GM21619 (cell line): ENCODE data around the gene TPP2.

Experiments used
- ATAC-seq: cut with Tn5 transposase; IDR thresholded peaks from one replicate; pipeline ENCODE4 v1.9.1; 2021; ENCODE audit not compliant: unreplicated experiment

TPP2 gene

GRCh38 chr13:102593466-102593865 lies 3.3 kb upstream of the TPP2 start:
- ATAC-seq: no peak

GRCh38 chr13:102597029-102597961 lies 509 bp downstream of the TPP2 start:
- peak; percentile 29 for ATAC-seq

GRCh38 chr13:102598061-102598460 lies 1.3 kb downstream of the TPP2 start:
- ATAC-seq: no peak

GRCh38 chr13:102599426-102600012 lies 2.7 kb downstream of the TPP2 start:
- no peak for ATAC-seq

- no peak for ATAC-seq
Observed at GRCh38 chr13:102606537-102607309, 9.9 kb downstream of the TPP2 start.

- no peak for ATAC-seq
Observed at GRCh38 chr13:102608974-102609373, 12.2 kb downstream of the TPP2 start.

DNA sequence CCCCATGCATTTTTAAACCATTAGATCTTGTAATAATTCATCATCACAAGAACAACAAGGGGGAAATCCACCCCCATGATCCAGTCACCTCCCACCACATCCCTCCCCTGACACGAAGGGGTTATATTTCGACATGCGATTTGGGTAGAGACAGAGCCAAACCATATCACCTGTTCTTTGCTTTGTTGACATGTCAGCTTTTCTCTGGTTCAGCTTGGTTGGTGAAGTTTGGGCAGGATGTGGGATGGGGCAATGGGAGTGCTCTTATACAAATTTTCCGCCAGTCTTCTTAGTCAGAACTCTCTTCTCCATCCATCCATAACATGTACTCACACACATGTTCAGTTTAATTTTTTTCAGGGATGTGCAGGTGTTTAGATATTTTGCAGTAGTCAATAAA lies 12.9 kb downstream of the TPP2 start:
- ATAC-seq: no peak

- no peak for ATAC-seq
Observed at GRCh38 chr13:102610296-102610895, 13.6 kb downstream of the TPP2 start.

DNA sequence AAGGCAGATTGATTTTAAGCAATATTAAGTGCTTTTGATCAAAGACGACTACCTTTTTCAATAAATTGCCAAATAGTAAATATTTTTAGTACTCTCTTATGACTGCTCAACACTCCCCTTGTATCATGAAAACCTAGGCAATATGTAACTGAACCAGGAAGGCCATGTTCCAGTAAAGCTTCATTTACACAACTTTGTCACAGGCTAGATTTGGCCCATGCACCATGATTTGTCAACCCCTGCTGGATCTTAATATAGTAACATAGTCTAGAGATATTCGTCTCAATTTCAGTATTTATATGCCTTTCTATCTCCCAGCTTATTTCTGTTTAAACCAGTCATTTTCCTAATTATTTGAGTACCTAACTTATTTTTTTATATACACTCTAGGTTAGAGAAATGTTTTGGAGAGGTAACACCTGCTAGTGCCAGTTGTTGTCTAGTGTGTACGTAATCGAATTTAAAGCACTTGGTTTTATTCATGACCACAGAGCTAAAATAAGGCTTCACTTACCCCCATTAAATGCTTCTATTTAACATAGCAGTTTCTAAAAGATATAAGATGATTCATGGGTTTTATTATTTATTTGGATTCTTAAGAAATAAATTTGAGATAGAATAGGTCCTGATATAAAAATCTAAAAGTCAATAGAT lies 21.0 kb downstream of the TPP2 start:
- ATAC-seq: no peak

DNA sequence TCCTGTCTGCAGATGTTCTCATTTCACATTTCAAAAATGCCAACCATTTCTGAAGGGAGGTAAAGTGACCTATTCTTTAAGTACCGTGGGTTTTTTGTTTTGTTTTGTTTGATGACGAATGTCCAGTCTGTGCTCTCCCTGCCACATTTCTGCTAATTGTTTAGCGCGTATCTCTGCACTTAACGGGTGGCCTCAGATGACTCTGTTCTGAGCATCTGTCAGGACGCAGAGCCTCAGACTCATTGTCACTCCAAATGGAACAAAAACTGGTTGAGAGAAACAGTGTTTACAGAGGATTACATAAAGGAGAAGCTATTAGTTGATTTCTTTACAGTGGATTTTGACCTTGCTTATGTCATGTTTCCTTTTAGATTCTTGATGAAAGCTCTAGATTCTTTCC lies 23.7 kb downstream of the TPP2 start:
- ATAC-seq: no peak

GRCh38 chr13:102626928-102627327 lies 30.1 kb downstream of the TPP2 start:
- ATAC-seq: no peak

GRCh38 chr13:102628559-102628958 lies 31.8 kb downstream of the TPP2 start:
- ATAC-seq: no peak

DNA sequence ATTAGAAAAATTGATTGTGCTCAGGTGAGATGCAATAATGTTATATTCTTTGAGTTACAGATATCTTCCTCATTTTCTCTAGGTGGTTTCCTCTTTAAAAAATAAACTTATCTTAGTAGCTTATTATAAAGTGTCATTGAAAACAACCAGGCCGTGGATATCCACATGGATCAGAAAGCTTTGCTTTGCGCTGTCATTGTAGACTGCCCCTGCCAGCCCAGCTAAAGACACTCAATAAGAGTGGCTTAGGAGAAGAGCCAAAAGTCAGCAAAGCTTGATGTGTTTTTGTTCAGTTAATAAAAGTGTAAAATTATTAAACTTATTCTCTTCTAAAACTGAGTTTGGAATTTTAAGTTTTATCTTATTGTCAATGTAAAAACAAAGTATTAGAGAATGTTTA lies 34.4 kb downstream of the TPP2 start:
- ATAC-seq: no peak

GRCh38 chr13:102638741-102639140 lies 42.0 kb downstream of the TPP2 start:
- ATAC-seq: no peak

DNA sequence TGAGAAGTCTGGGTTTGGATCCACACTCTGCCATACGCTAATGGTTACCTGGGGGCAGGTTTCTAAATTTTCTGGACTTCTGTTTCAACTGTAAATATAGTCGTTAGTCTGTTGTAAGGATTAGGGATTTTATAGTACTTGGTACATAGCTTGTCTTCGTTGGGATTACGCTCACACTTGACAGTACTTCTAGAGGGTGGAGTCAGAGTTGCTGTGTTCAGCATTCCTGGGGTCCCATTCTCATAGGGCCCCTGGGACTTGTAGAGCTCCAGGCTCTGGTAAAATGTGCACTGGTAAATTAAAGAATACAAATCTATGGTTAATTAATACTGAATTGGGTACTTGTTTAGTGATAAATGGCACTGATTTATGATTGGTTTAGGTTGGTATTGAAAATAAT lies 45.2 kb downstream of the TPP2 start:
- no peak for ATAC-seq

GRCh38 chr13:102642475-102642874 lies 45.7 kb downstream of the TPP2 start:
- ATAC-seq: no peak

GRCh38 chr13:102643656-102644055 lies 46.9 kb downstream of the TPP2 start:
- ATAC-seq: no peak

- no peak for ATAC-seq
Observed at GRCh38 chr13:102645701-102646100, 48.9 kb downstream of the TPP2 start.

DNA sequence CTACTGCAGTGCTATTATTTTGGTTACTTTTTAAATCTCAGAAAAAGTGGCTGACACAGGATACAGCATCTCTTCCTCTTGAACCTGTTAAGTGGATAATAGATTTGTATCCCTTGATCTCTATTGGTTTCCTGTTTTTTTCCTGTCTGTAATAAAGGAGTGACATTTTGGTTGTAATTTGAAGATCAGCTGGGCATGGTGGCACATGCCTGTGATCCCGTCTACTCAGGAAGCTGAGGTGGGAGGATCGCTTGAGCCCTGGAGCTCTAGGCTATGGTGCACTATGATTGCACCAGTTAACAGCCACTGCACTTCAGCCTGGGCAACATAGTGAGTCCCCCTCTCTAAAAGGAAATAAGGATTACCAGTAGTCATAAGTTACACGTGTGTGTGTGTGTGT lies 51.3 kb downstream of the TPP2 start:
- ATAC-seq: no peak

DNA sequence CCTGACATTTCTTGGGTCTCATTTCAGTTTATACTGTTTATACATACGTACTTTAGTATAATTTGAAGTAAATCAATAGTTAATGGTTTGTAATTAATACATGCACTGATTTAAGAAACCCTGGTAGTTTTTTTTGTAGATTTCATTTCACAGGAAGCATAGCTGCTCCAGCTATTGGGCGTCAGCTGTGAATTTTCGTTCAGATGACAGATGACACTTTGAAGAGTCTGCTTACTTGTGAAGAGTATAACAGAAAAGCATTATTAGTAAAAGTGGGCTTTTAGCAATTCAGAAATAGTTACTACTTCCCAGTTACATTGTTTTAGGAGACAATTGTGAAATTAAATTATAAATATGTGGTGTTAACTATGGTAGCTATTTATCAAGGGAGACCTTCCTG lies 53.7 kb downstream of the TPP2 start:
- ATAC-seq: no peak

DNA sequence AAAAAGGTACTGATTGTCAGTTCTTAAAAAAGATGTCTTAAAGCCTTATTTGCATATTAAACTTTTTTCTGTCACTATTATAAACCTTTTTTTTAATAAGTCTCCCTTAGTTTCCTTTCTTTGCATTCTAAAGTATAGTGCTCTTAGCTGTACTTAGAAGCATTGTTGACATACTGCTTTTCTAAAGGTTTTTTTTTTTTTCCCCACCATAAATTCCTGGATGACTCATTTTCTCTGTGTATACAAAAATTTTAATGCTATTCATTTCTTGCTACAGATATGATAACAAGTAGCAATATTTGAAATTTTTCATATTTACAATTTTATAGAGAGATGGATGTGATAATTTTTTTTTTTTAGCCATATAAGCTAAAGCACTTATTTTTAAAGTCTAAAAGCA lies 54.6 kb downstream of the TPP2 start:
- ATAC-seq: no peak
